SU-DHL-6 (cell line): ENCODE data around the gene WT1.

Experiments
- H2AFZ ChIP-seq: fragments of 200-600 bp; sonication (generic); 2 replicates; pipeline ENCODE4 v1.6.1; 2014; ENCODE audit warnings: low read depth, mild to moderate bottlenecking, moderate library complexity, mixed read lengths, antibody characterized with exemption, low read length; ENCODE audit not compliant: severe bottlenecking
- H3F3A ChIP-seq: fragments of 200-600 bp; shearing (Covaris generic); 2 replicates; pipeline ENCODE4 v1.6.0; 2016; ENCODE audit warnings: antibody characterized with exemption, mild to moderate bottlenecking; ENCODE audit not compliant: insufficient read depth
- H3K27ac ChIP-seq: fragments of 200-600 bp; sonication (generic); 2 replicates; pipeline ENCODE4 v1.5.1; 2016; ENCODE audit warnings: low read depth, mild to moderate bottlenecking, low read length, moderate library complexity, mixed read lengths
- H3K27me3 ChIP-seq: fragments of 200-600 bp; sonication (generic), shearing (Covaris generic); 2 replicates; pipeline ENCODE4 v1.6.0; 2014; ENCODE audit warnings: mild to moderate bottlenecking, low read length
- H3K36me3 ChIP-seq: fragments of 200-600 bp; sonication (generic); 2 replicates; pipeline ENCODE4 v1.6.1; 2014; ENCODE audit warnings: mild to moderate bottlenecking, low read length, mixed read lengths
- H3K4me2 ChIP-seq: fragments of 300-600, 200-600 bp; shearing (Covaris generic), sonication (generic); 2 replicates; pipeline ENCODE4 v1.6.0; 2014; ENCODE audit warnings: low read length, low read depth, mild to moderate bottlenecking; ENCODE audit not compliant: poor library complexity, severe bottlenecking
- H3K4me3 ChIP-seq: fragments of 200-600 bp; sonication (generic); 2 replicates; pipeline ENCODE4 v1.5.1; 2014; ENCODE audit warnings: antibody characterized with exemption, low read length, mild to moderate bottlenecking, mixed read lengths; ENCODE audit not compliant: insufficient read depth, poor library complexity, severe bottlenecking
- H3K79me2 ChIP-seq: fragments of 200-600 bp; sonication (generic); 2 replicates; pipeline ENCODE4 v1.6.1; 2014; ENCODE audit warnings: mild to moderate bottlenecking, low read length, moderate library complexity; ENCODE audit not compliant: insufficient read depth
- H3K9ac ChIP-seq: fragments of 200-600 bp; sonication (generic); 2 replicates; pipeline ENCODE4 v1.7.0; 2014; ENCODE audit warnings: mild to moderate bottlenecking, low read length
- H3K9me2 ChIP-seq: fragments of 200-600 bp; sonication (generic); replicated peaks from 2 replicates; pipeline ENCODE4 v1.6.1; 2014; ENCODE audit warnings: low read length; ENCODE audit not compliant: insufficient read depth
- H3K9me3 ChIP-seq: fragments of 200-600 bp; sonication (generic); 2 replicates; pipeline ENCODE4 v1.6.1; 2014; ENCODE audit warnings: low read length, mixed read lengths; ENCODE audit not compliant: insufficient read depth
- H4K20me1 ChIP-seq: fragments of 200-600 bp; sonication (generic); 2 replicates; pipeline ENCODE4 v1.6.1; 2014; ENCODE audit warnings: low read depth, mild to moderate bottlenecking, antibody characterized with exemption, low read length, moderate library complexity, mixed read lengths
- CTCF ChIP-seq: fragments of 200-600 bp; sonication (generic); IDR thresholded peaks from one replicate; pipeline ENCODE4 v1.5.1; 2017; ENCODE audit warnings: antibody characterized with exemption, mild to moderate bottlenecking, low read length, moderate library complexity; ENCODE audit not compliant: insufficient read depth, poor library complexity, severe bottlenecking
- EZH2phosphoT487 ChIP-seq: fragments of 200-600 bp; sonication (generic), shearing (Covaris generic); conservative IDR thresholded peaks from 2 replicates; pipeline ENCODE4 v1.6.1; 2018; ENCODE audit warnings: mild to moderate bottlenecking, antibody characterized with exemption, low read length, moderate library complexity, mixed read lengths

The WT1 gene

GRCh38 chr11:32448232-32448631 lies 12.9 kb upstream of the WT1 start:
- no peaks in the 10 kb centered on the region for H3K9me2 ChIP-seq
- H3F3A ChIP-seq = no peaks in the 10 kb centered on the region
- H2AFZ ChIP-seq = no peak overlapping the region
- H3K4me2 ChIP-seq = no peak overlapping the region
- no peak overlapping the region for H3K27ac ChIP-seq
- no peaks in the 10 kb centered on the region for H3K36me3 ChIP-seq
- H3K9ac ChIP-seq = no peak overlapping the region
- H3K79me2 ChIP-seq = no peaks in the 10 kb centered on the region
- H3K9me3 ChIP-seq = no peaks in the 10 kb centered on the region
- no peak for TF ChIP-seq EZH2phosphoT487
- no peak for TF ChIP-seq CTCF
- H4K20me1 ChIP-seq = no peaks in the 10 kb centered on the region
- H3K27me3 ChIP-seq = no peaks in the 10 kb centered on the region
- no peak overlapping the region for H3K4me3 ChIP-seq

DNA sequence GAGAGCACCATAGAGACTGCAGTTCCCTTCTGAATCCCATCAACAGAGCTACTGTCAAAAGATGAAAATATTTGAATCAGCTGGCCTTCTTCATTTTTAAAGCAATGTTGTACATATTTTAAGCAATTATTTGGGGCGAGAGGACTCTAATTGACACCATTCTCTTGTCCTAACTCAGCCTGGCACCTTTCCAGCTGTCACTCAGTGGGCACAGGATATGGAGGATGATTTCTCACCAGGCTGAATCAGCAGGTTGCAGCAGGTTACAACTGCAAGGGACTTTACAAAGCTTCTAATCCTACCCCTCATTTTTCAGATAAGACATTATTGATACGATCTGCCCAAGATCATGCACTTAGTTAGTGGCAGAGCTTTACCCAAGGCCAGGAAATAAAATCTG lies 11.9 kb upstream of the WT1 start:
- Histone ChIP-seq H3K27me3 (no peaks in the 10 kb centered on the region), H3K79me2 (no peaks in the 10 kb centered on the region), H2AFZ (no peak overlapping the region), H3K27ac (no peak overlapping the region), H3F3A (no peaks in the 10 kb centered on the region), H4K20me1 (no peaks in the 10 kb centered on the region), H3K4me2 (no peak overlapping the region), H3K9me3 (no peaks in the 10 kb centered on the region), H3K36me3 (no peaks in the 10 kb centered on the region), H3K9me2 (no peaks in the 10 kb centered on the region), H3K4me3 (no peak overlapping the region), H3K9ac (no peak overlapping the region)
- no peak for TF ChIP-seq CTCF
- no peak for TF ChIP-seq EZH2phosphoT487

- H4K20me1 ChIP-seq = no peaks in the 10 kb centered on the region
- no peaks in the 10 kb centered on the region for H3K36me3 ChIP-seq
- no peak overlapping the region for H3K27ac ChIP-seq
- TF ChIP-seq CTCF (no peak), EZH2phosphoT487 (no peak)
- no peak overlapping the region for H3K4me2 ChIP-seq
- no peaks in the 10 kb centered on the region for H3K27me3 ChIP-seq
- no peaks in the 10 kb centered on the region for H3F3A ChIP-seq
- no peak overlapping the region for H2AFZ ChIP-seq
- H3K9me3 ChIP-seq = no peaks in the 10 kb centered on the region
- H3K4me3 ChIP-seq = no peak overlapping the region
- no peaks in the 10 kb centered on the region for H3K9me2 ChIP-seq
- no peak overlapping the region for H3K9ac ChIP-seq
- no peaks in the 10 kb centered on the region for H3K79me2 ChIP-seq
These were observed 10.9 kb upstream of the WT1 start for GRCh38 chr11:32446227-32446626.

DNA sequence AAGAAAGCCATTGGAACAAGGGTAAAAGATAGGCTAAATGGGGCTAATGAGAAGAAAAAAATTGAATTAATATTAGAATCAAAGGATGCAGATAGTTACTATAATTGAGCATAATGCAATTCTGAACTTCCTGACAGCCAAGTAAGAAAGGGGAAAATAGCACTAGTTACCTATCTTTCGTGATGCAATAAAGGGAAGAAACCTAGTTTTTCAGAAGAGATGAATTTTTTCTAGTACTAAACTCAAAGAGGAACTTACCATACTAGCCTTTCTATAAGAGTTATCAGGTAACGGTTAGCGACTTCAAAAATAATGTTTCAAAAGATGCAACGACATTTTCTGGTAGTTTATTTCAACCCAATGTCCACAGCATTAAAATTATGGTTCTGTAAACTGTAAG lies 8.8 kb upstream of the WT1 start:
- Histone ChIP-seq H3K9me2 (no peaks in the 10 kb centered on the region), H3K9me3 (no peaks in the 10 kb centered on the region), H3F3A (no peaks in the 10 kb centered on the region), H4K20me1 (no peaks in the 10 kb centered on the region), H3K4me2 (no peak overlapping the region), H3K79me2 (no peaks in the 10 kb centered on the region), H3K27ac (no peak overlapping the region), H2AFZ (no peak overlapping the region), H3K27me3 (no peaks in the 10 kb centered on the region), H3K9ac (no peak overlapping the region), H3K4me3 (no peak overlapping the region), H3K36me3 (no peaks in the 10 kb centered on the region)
- TF ChIP-seq CTCF = no peak
- TF ChIP-seq EZH2phosphoT487 = no peak
